SH-SY5Y (cell line): ENCODE results near the gene ARMC3.

ENCODE experiments used
- GATA2 ChIP-seq: IDR thresholded peaks from 2 replicates; pipeline ENCODE4 v1.6.1; 2011; ENCODE audit warnings: mild to moderate bottlenecking, low read depth, low read length
- GATA3 ChIP-seq: IDR thresholded peaks from 2 replicates; pipeline ENCODE4 v1.6.1; 2011; ENCODE audit warnings: low read depth, mild to moderate bottlenecking, low read length, moderate library complexity

ARMC3 gene

GRCh38 chr10:23047201-23048050, 119.6 kb downstream of the ARMC3 start:
- TF ChIP-seq GATA3 (no peak), GATA2 (no peak)

- no peak for TF ChIP-seq GATA3
- TF ChIP-seq GATA2 = no peak
Measured at GRCh38 chr10:23048191-23048590, 120.3 kb downstream of the ARMC3 start.

GRCh38 chr10:23051278-23051677, 123.4 kb downstream of the ARMC3 start:
- TF ChIP-seq GATA2 = no peak
- TF ChIP-seq GATA3 = no peak

- TF ChIP-seq GATA2 (no peak), GATA3 (no peak)
Measured at GRCh38 chr10:23051855-23052331, 124.0 kb downstream of the ARMC3 start.

- TF ChIP-seq GATA3 (no peak), GATA2 (no peak)
Measured at GRCh38 chr10:23053036-23053435, 125.2 kb downstream of the ARMC3 start.

GRCh38 chr10:23055424-23056185, 127.8 kb downstream of the ARMC3 start:
- TF ChIP-seq GATA3 = no peak
- TF ChIP-seq GATA2 = no peak

- no peak for TF ChIP-seq GATA3
- TF ChIP-seq GATA2 = no peak
Measured at GRCh38 chr10:23056186-23056579, 128.3 kb downstream of the ARMC3 start.

- no peak for TF ChIP-seq GATA3
- no peak for TF ChIP-seq GATA2
Measured at GRCh38 chr10:23058366-23058765, 130.5 kb downstream of the ARMC3 start.

GRCh38 chr10:23060918-23061317, 133.1 kb downstream of the ARMC3 start:
- no peak for TF ChIP-seq GATA3
- no peak for TF ChIP-seq GATA2

GRCh38 chr10:23063045-23063972, 135.5 kb downstream of the ARMC3 start:
- no peak for TF ChIP-seq GATA2
- no peak for TF ChIP-seq GATA3

GRCh38 chr10:23063973-23064812, 136.3 kb downstream of the ARMC3 start:
- no peak for TF ChIP-seq GATA3
- no peak for TF ChIP-seq GATA2

GRCh38 chr10:23065181-23065948, 137.5 kb downstream of the ARMC3 start:
- TF ChIP-seq GATA3 (no peak), GATA2 (no peak)
